ENCODE data around the gene JAK1.

DNA sequence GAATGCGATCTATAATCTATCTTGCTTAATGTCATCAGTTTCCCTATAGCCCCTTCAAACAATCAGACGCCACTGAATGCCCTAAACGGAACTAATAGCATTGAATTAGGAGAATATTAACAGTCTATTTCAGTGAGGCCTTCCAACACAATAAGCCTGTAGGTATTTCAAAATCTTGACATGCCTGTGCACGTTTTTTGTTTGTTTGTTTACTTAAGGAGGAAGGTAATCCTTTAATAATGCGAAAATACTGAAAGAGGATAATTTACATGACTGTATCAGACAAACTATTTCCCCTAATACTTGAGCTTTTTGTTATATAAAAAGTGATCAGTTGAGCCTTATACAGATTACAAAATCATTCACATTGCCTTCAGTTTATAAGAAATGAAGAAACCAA is 29.0 kb upstream of the JAK1 start:
- TF ChIP-seq, protein P1, sequence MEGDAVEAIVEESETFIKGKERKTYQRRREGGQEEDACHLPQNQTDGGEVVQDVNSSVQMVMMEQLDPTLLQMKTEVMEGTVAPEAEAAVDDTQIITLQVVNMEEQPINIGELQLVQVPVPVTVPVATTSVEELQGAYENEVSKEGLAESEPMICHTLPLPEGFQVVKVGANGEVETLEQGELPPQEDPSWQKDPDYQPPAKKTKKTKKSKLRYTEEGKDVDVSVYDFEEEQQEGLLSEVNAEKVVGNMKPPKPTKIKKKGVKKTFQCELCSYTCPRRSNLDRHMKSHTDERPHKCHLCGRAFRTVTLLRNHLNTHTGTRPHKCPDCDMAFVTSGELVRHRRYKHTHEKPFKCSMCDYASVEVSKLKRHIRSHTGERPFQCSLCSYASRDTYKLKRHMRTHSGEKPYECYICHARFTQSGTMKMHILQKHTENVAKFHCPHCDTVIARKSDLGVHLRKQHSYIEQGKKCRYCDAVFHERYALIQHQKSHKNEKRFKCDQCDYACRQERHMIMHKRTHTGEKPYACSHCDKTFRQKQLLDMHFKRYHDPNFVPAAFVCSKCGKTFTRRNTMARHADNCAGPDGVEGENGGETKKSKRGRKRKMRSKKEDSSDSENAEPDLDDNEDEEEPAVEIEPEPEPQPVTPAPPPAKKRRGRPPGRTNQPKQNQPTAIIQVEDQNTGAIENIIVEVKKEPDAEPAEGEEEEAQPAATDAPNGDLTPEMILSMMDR (IDR thresholded peaks at IDR 0.05) = no peak
- TF ChIP-seq POLR2A (IDR thresholded peaks at IDR 0.05) = no peak
